Measurements from ENCODE around the gene XYLT1.

Gene XYLT1

DNA sequence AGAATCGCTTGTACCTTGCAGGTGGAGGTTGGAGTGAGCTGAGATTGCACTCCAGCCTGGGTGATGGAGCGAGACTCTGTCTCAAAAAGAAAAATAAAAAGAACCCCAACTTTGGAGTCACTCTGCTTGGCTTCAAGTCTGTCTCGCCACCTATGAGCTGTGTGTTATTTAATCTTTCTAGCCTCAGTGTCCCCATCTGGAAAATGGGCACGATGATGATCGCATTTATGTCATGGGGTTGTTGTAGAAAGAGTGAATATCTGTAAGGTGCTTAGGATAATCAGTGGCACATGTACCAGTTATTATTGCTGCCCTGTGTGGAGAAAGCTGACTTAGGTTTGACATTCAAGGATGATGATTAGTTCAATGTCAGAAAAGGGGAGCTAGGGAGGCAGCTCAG lies 319.4 kb downstream of the XYLT1 start:
- Mint-ChIP-seq H3K4me3 (no peak overlapping the region), H3K4me1 (no peaks in the 10 kb centered on the region)
- no peak for DNase-seq

DNA sequence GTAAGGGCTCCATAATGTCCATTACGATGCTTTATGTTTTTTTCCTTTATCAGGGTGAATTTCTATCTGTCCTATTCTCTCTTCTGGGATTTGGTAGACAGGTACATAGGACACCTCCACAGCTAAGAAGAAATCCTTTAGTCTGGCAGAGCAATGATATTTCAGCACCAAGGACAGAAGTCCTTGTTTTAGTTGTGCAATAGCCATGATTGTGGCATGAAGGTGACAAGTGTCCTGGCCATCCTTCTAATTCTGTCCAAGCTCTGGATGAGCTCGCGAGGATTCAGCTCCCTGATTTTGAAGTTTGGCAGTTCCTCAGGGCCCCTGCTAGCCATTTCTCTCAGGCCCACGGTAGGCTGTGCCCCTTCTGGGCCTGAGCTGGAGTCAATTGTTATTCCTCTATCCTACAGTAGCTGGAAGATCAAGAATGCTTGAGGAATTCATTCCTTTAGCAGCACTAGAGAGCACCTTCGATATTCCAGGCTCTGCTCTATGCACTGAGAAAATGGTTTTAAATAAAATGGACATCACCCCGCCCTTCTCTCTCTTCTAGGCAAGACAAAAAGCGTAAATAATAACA lies 320.8 kb downstream of the XYLT1 start:
- TF ChIP-seq, protein P1, sequence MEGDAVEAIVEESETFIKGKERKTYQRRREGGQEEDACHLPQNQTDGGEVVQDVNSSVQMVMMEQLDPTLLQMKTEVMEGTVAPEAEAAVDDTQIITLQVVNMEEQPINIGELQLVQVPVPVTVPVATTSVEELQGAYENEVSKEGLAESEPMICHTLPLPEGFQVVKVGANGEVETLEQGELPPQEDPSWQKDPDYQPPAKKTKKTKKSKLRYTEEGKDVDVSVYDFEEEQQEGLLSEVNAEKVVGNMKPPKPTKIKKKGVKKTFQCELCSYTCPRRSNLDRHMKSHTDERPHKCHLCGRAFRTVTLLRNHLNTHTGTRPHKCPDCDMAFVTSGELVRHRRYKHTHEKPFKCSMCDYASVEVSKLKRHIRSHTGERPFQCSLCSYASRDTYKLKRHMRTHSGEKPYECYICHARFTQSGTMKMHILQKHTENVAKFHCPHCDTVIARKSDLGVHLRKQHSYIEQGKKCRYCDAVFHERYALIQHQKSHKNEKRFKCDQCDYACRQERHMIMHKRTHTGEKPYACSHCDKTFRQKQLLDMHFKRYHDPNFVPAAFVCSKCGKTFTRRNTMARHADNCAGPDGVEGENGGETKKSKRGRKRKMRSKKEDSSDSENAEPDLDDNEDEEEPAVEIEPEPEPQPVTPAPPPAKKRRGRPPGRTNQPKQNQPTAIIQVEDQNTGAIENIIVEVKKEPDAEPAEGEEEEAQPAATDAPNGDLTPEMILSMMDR (IDR thresholded peaks at IDR 0.05): no peak
- Mint-ChIP-seq H3K4me3 (no peak overlapping the region), H3K27ac (no peak overlapping the region), H3K4me1 (no peaks in the 10 kb centered on the region), H3K36me3 (ENCODE audit: low read depth) (no peaks in the 10 kb centered on the region), H3K27me3 (ENCODE audit: low read depth, poor library complexity) (no peaks in the 10 kb centered on the region), H3K9me3 (no peaks in the 10 kb centered on the region)
- DNase-seq: peak; percentile 19

More for the DNA sequence above, 319.4 kb downstream of the XYLT1 start:
- no peaks in the 10 kb centered on the region for H3K36me3 Mint-ChIP-seq (ENCODE audit: low read depth)
- no peak overlapping the region for H3K27ac Mint-ChIP-seq
- no peaks in the 10 kb centered on the region for H3K27me3 Mint-ChIP-seq (ENCODE audit: low read depth, poor library complexity)
- H3K9me3 Mint-ChIP-seq: no peaks in the 10 kb centered on the region
- TF ChIP-seq, protein P1 (IDR thresholded peaks at IDR 0.05): no peak

DNA sequence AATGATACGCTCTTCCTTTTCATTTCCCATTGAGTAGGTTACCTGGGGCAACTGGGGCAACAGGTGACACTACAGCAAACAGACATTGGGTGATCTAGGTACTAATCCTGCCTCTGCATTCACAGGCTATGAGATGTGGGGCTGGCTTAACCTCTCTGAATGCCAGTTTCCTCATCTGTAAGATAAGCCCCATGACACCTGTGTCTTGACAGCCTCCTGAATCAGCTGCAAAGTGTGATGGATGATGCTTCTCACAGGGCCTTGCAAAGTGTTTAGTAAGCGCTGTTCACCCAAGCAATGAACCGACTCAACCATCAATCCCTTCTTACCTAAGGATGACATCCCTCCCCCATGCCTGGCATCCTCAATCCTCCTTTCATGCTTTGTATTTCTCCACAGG lies 322.8 kb downstream of the XYLT1 start:
- no peaks in the 10 kb centered on the region for H3K9me3 Mint-ChIP-seq
- H3K36me3 Mint-ChIP-seq (ENCODE audit: low read depth): no peaks in the 10 kb centered on the region
- TF ChIP-seq, protein P1 (IDR thresholded peaks at IDR 0.05): no peak
- H3K27me3 Mint-ChIP-seq (ENCODE audit: low read depth, poor library complexity): no peaks in the 10 kb centered on the region
- DNase-seq: no peak
- H3K27ac Mint-ChIP-seq: no peak overlapping the region
- H3K4me1 Mint-ChIP-seq: no peaks in the 10 kb centered on the region
- H3K4me3 Mint-ChIP-seq: no peak overlapping the region

DNA sequence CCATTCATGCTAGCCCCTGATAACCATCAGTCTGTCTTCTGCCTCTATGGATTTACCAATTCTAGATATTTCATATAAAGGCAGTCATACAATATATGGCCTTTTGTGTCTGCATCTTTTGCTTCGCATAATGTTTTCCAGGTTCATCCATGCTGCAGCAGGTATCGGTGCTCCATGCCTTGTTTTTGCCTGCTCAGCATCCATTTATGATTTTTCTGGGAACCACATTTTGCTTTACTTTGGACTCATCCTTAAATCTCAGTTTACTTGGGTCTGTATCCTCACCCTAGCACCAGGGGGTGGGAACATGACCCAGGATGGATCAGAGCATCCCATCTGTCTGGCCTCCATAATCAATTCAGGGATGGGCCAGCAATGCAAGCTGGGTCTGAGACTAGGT lies 325.7 kb downstream of the XYLT1 start:
- no peaks in the 10 kb centered on the region for H3K36me3 Mint-ChIP-seq (ENCODE audit: low read depth)
- no peak overlapping the region for H3K4me3 Mint-ChIP-seq
- TF ChIP-seq, protein P1 (IDR thresholded peaks at IDR 0.05): no peak
- DNase-seq: no peak
- no peaks in the 10 kb centered on the region for H3K9me3 Mint-ChIP-seq
- H3K27ac Mint-ChIP-seq: no peak overlapping the region
- H3K27me3 Mint-ChIP-seq (ENCODE audit: low read depth, poor library complexity): no peaks in the 10 kb centered on the region
- no peaks in the 10 kb centered on the region for H3K4me1 Mint-ChIP-seq

DNA sequence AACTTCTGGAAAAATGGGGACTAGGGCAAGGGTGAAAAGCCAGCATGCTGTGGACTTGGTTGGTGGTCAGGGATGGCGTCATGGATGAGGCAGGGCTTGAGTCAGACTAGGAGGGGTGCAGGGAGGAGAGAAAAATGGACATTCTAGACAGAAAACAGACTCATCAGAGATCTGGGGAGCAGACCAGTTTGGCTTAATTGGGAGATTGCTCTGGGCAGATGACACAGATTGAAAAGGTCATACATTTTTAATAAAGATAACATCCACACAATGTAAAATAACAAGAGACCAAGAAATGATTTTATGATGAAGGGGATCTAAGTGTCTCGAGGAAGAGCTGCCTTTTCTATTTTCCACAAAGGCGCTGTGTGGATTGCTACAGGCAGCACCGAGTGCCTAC lies 326.3 kb downstream of the XYLT1 start:
- no peak for DNase-seq
- Mint-ChIP-seq H3K27me3 (ENCODE audit: low read depth, poor library complexity) (no peaks in the 10 kb centered on the region), H3K36me3 (ENCODE audit: low read depth) (no peaks in the 10 kb centered on the region), H3K9me3 (no peaks in the 10 kb centered on the region), H3K4me1 (no peaks in the 10 kb centered on the region), H3K4me3 (no peak overlapping the region), H3K27ac (no peak overlapping the region)
- TF ChIP-seq, protein P1 (IDR thresholded peaks at IDR 0.05): no peak
